ENCODE measurements around the gene CUEDC2. TPM values are rescaled to one million over a fixed set of nuclear protein-coding genes. Genes with fewer than 3 reads are reported as not detected.
A peak's percentile ranks its signal among the peaks of the same experiment; 100 is the strongest.

Gene CUEDC2
- total RNA-seq, 4 donors from 2014 or later: 26.2 to 51.6 (median 35.6) TPM

DNA sequence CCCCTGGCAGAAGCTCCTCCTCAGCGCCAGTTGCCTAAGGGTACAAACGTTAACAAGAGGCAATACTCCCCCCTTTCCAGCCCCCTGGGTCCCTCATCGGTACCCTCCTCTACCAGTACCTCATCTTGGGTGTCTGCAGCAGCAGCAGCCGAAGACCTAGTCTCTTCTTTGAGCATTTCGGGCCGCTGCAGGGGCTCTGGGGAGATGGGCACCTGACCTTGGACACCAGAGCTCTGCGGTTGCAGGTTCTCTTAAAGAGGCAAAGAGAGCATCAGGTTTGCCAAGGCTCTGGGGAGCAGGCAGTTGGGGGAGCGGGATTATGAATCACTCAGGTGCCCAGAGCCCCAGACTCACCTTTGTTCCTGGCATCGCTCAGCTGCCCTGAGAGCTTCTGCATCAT, 8.2 kb downstream of the CUEDC2 start:
- no peak overlapping the region for H3K4me3 ChIP-seq
- H3K4me1 ChIP-seq: peaks cover 0 to 11% of the 10 kb centered on the region in 2 donors
- DNase-seq: no peak

DNA sequence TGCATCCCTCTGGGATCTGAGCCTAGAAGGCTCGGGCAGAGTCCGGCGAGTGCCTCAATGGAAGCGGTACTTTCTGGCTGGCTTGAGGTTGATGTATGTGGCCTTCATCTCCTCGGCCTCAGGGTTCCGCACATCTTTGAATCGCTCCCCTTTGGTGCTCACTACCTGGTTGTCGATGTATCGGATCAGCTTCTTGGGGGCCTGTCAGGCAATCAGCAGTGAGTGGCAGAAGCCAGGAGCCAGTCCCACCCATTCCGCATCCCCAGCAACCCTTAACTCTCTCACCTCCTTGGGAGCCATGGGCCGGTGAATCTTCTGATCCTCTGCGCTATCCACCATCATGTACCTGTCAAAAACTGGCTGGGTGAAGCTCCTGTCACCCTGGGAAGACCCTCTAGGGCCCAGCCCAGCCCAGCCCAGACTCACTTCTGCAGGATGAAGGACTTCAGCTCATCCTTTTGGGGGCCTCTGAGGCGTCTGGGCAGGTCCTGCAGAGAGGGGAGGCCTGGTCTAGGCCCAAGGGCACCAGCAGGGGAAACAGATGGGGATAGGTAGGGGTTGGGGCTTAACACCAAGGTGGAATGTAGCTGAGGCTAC, 8.9 kb downstream of the CUEDC2 start:
- H3K4me3 ChIP-seq: no peak overlapping the region
- intact Hi-C loops (cut with DNase I; ENCODE audit: low total_unique reads): no loop called here
- no peak for DNase-seq

More for the DNA sequence above, 8.2 kb downstream of the CUEDC2 start:
- Histone ChIP-seq H3K36me3 (no peaks in the 10 kb centered on the region), H3K9me3 (no peaks in the 10 kb centered on the region), H3K27ac (no peak overlapping the region), H3K27me3 (no peaks in the 10 kb centered on the region)
- intact Hi-C loops (cut with DNase I; ENCODE audit: low total_unique reads): no loop called here
- no peak for TF ChIP-seq CTCF (IDR thresholded peaks at IDR 0.05)
- TF ChIP-seq POLR2A (IDR thresholded peaks at IDR 0.05): no peak

DNA sequence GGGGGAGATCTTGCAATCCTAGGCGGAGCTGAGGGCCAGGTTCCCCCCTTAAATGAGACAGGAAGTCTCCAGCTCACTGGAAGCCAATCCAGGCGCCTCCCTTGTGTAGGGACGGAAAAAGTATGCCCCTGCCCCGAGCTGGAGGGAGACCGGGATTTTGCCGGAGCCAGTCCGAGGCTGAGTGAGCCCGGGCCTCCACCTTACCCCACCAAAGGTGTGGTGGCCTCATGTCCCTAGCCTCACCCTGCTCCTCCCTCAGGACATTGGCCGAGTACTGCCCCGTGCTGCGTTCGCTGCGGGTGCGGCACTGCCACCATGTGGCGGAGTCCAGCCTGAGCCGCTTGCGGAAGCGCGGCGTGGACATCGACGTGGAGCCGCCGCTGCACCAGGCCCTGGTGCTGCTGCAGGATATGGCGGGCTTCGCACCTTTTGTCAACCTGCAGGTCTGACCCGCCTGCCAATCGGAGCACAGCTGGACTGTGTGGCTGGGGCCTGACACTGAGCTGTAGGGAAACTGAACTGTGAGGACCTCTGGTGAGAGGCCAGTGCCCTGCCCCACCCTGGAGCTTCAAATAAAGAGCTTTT, 9.7 kb downstream of the CUEDC2 start:
- H3K9me3 ChIP-seq: no peaks in the 10 kb centered on the region
- DNase-seq: peak in 1 of 2 donors; percentile 73

More for the DNA sequence above, 8.9 kb downstream of the CUEDC2 start:
- H3K27me3 ChIP-seq: no peaks in the 10 kb centered on the region
- no peaks in the 10 kb centered on the region for H3K36me3 ChIP-seq
- peaks cover 0 to 11% of the 10 kb centered on the region in 2 donors for H3K4me1 ChIP-seq
- H3K9me3 ChIP-seq: no peaks in the 10 kb centered on the region
- TF ChIP-seq CTCF (IDR thresholded peaks at IDR 0.05): no peak
- TF ChIP-seq POLR2A (IDR thresholded peaks at IDR 0.05): no peak
- peak overlapping the region in 1 of 2 donors; percentile 92 for H3K27ac ChIP-seq

GRCh38 chr10:102421757-102422512, 10.4 kb downstream of the CUEDC2 start:
- Histone ChIP-seq H3K9me3 (no peaks in the 10 kb centered on the region), H3K27me3 (peaks cover 0 to 8% of the 10 kb centered on the region in 2 donors), H3K4me1 (peaks cover 0 to 11% of the 10 kb centered on the region in 2 donors), H3K27ac (peak overlapping the region; percentile 92), H3K4me3 (peak overlapping the region; percentile 79 to 92), H3K36me3 (no peaks in the 10 kb centered on the region)
- intact Hi-C loops (cut with DNase I; ENCODE audit: low total_unique reads): no loop called here
- no peak for DNase-seq
- TF ChIP-seq CTCF (IDR thresholded peaks at IDR 0.05) (no peak), POLR2A (IDR thresholded peaks at IDR 0.05) (no peak)

More for the DNA sequence above, 9.7 kb downstream of the CUEDC2 start:
- peak; percentile 76 to 84 (median 78) for TF ChIP-seq CTCF (IDR thresholded peaks at IDR 0.05)
- TF ChIP-seq POLR2A (IDR thresholded peaks at IDR 0.05): peak in 1 of 2 donors; percentile 19
- Histone ChIP-seq H3K4me1 (peaks cover 0 to 11% of the 10 kb centered on the region in 2 donors), H3K27ac (peak overlapping the region; percentile 92), H3K36me3 (no peaks in the 10 kb centered on the region), H3K27me3 (peaks cover 0 to 7% of the 10 kb centered on the region in 2 donors), H3K4me3 (peak overlapping the region; percentile 79 to 92)
- intact Hi-C loops (cut with DNase I; ENCODE audit: low total_unique reads): no loop called here

DNA sequence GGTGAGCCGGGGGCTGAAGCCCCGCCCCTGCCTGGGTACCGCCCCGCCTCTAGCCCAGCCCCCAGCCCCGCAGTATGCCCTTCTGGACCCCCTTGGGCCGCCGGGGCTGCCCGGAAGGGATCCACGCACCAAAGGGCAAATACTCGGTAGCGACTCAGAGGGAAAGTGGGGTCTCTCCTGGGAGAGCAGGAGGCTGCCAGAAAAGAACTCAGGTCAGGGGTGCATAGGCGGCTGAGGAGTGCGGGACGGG, 10.9 kb downstream of the CUEDC2 start:
- H3K4me1 ChIP-seq: peaks cover 0 to 11% of the 10 kb centered on the region in 2 donors
- H3K9me3 ChIP-seq: no peaks in the 10 kb centered on the region
- intact Hi-C loops (cut with DNase I; ENCODE audit: low total_unique reads): no loop called here
- H3K27ac ChIP-seq: peak overlapping the region; percentile 92
- no peaks in the 10 kb centered on the region for H3K36me3 ChIP-seq
- peak overlapping the region; percentile 79 to 92 for H3K4me3 ChIP-seq
- no peak for DNase-seq
- H3K27me3 ChIP-seq: peaks cover 0 to 8% of the 10 kb centered on the region in 2 donors
- TF ChIP-seq POLR2A (IDR thresholded peaks at IDR 0.05) (no peak), CTCF (IDR thresholded peaks at IDR 0.05) (no peak)
